Ovary (tissue), 9 donors: ENCODE measurements around the gene BCAS1. TPM values are rescaled to one million over a fixed set of nuclear protein-coding genes. Genes with fewer than 3 reads are reported as not detected.

ENCODE experiments used
- DNase-seq, 5 donors: peaks; one replicate each; pipeline ENCODE4 v3.0.0-alpha.2; 2019 to 2020
- H3K27ac ChIP-seq, 2 donors: fragments of 200-600 bp; one replicate each; pipeline versions ENCODE4 v1.5.1 to v1.8.0; 2019 to 2022
- H3K27me3 ChIP-seq: fragments of 200-600 bp; one replicate; pipeline ENCODE4 v1.8.0; 2022
- H3K36me3 ChIP-seq: fragments of 200-600 bp; sonication (generic); one replicate; pipeline ENCODE4 v1.5.1; 2019
- H3K4me1 ChIP-seq: one replicate; pipeline ENCODE4 v1.8.1; 2013; ENCODE audit warnings: mild to moderate bottlenecking, moderate library complexity; ENCODE audit not compliant: insufficient read depth
- H3K4me3 ChIP-seq: fragments of 200-600 bp; sonication (generic); one replicate; pipeline ENCODE4 v1.5.1; 2017
- H3K9me3 ChIP-seq, 2 donors: fragments of 200-600 bp in 1 of 2; sonication (generic) in 1 of 2; one replicate each; pipeline versions ENCODE4 v1.5.1 to v1.8.1; 2013 to 2019; ENCODE audit warnings: mild to moderate bottlenecking in 1 of 2, moderate library complexity in 1 of 2
- CTCF ChIP-seq, 3 donors: fragments of 450-650 bp in 2 of 3; fragments of 200-600 bp in 1 of 3; IDR thresholded peaks; one replicate each; pipeline versions ENCODE4 v1.5.1 to v1.8.0; 2016 to 2022; ENCODE audit warnings: antibody characterized with exemption in 3 of 3, mild to moderate bottlenecking in 1 of 3
- EP300 ChIP-seq: sonication (generic); formaldehyde crosslinking; IDR thresholded peaks from one replicate; pipeline ENCODE4 v1.6.1; 2017; ENCODE audit warnings: antibody characterized with exemption
- POLR2A ChIP-seq: fragments of 450-650 bp; IDR thresholded peaks from one replicate; pipeline ENCODE4 v1.6.1; 2017; ENCODE audit warnings: antibody characterized with exemption, mild to moderate bottlenecking, moderate library complexity
- WGBS, 3 donors: extraction: QIAGEN DNeasy Blood & Tissue Kit in 1 of 3; methylation state at CpG; one replicate each; pipeline versions ENCODE4 v1.1.5 to v1.1.7; 2013 to 2017; 5-methylcytosine and 5-hydroxymethylcytosine counted together
- intact Hi-C, 4 donors: fragments of 100-400 bp; cut with DNase I; formaldehyde crosslinking; loops; one replicate each; pipeline versions ENCODE4 v1.11.0 to v1.15.1; 2022 to 2023
- polyA plus RNA-seq, 2 donors: library from polyadenylated mRNA; stranded (reverse); fragments of 200-250 nt in 1 of 2; fragments of 350-450 nt in 1 of 2; fragmentation: Illumina TruSeq in 1 of 2; extraction: RNeasy Lipid Tissue Mini Kit (QIAGEN cat#74804) in 1 of 2; gene quantifications; one replicate each; pipeline ENCODE4 v1.2.3, GENCODE V29; 2013 to 2014
- total RNA-seq, 7 donors: library from RNA; depleted of rRNA in 2 of 7; stranded (reverse); fragments of >200 nt in 2 of 7; fragmentation: NEBNext Ultra II Directional in 3 of 7; extraction: Animal tissue kit (Norgen Biotek cat#: 25700) in 3 of 7; gene quantifications; one replicate each; pipeline versions ENCODE4 v1.1.0 to v1.2.4, GENCODE V29; 2016 to 2023
- donor health status: DM: no; HTN: no; CAD: no; lungs with moderate emphysema.
- donor health status: DM: no; HTN: no; CAD: no.
- donor health status: Bipolar disorder and iron deficiency.
- donor health status: DM: yes; HTN: yes; CAD: no.
- donor health status: DM: no; HTN: no; CAD: no.
- donor health status: DM: yes; HTN: yes; CAD: no.

Gene BCAS1
- total and polyA plus RNA-seq, 9 donors, result 0.13 to 0.92 (median 0.51) TPM; not detected in 2

- DNase-seq, result no peak
- WGBS, 3 donors, result 5 to 14% (median 6%) methylated on average over 6 of the region's 6 CpGs
- no peak for TF ChIP-seq EP300
- no peak for TF ChIP-seq POLR2A
- TF ChIP-seq CTCF (IDR thresholded peaks at IDR 0.05), result no peak
- Histone ChIP-seq H3K27me3 (no peaks in the 10 kb centered on the region), H3K4me1 (peaks cover 11% of the 10 kb centered on the region), H3K9me3 (no peaks in the 10 kb centered on the region), H3K4me3 (peak overlapping the region; percentile 72), H3K27ac (peak overlapping the region; percentile 74), H3K36me3 (no peaks in the 10 kb centered on the region)
- intact Hi-C loops, result loop anchor here in 3 of 4 donors (2.0 to 10.0 kb wide), 2 partner anchors 334 to 340 kb away; no protein-coding TSS in a partner anchor
These were observed 155.5 kb downstream of the BCAS1 start for GRCh38 chr20:53914781-53915445.

GRCh38 chr20:53914091-53914780 is 156.2 kb downstream of the BCAS1 start:
- TF ChIP-seq POLR2A, result no peak
- no peak for TF ChIP-seq CTCF (IDR thresholded peaks at IDR 0.05)
- no peak for TF ChIP-seq EP300
- Histone ChIP-seq H3K27ac (peak overlapping the region; percentile 52 to 74), H3K4me1 (peaks cover 11% of the 10 kb centered on the region), H3K27me3 (no peaks in the 10 kb centered on the region), H3K9me3 (no peaks in the 10 kb centered on the region), H3K36me3 (no peaks in the 10 kb centered on the region), H3K4me3 (no peak overlapping the region)
- intact Hi-C loops, result loop anchor here in 3 of 4 donors (2.0 to 10.0 kb wide), 2 partner anchors 333 to 339 kb away; no protein-coding TSS in a partner anchor
- WGBS, 3 donors, result 14 to 27% (median 15%) methylated on average over 9 of the region's 9 CpGs
- DNase-seq, result no peak

- DNase-seq, result no peak
- 67 to 90% (median 78%) methylated on average over 6 of the region's 6 CpGs for WGBS, 3 donors
- no peak overlapping the region for H3K4me3 ChIP-seq
- no peaks in the 10 kb centered on the region for H3K27me3 ChIP-seq
- H3K4me1 ChIP-seq, result peaks cover 5% of the 10 kb centered on the region
- H3K9me3 ChIP-seq, result no peaks in the 10 kb centered on the region
- no peak for TF ChIP-seq EP300
- TF ChIP-seq CTCF (IDR thresholded peaks at IDR 0.05), result no peak
- no peak for TF ChIP-seq POLR2A
- no peaks in the 10 kb centered on the region for H3K36me3 ChIP-seq
- H3K27ac ChIP-seq, result no peak overlapping the region
- intact Hi-C loops, result loop anchor here in 1 of 4 donors (10.0 kb wide), 1 partner anchor 336 kb away; no protein-coding TSS in a partner anchor
These were observed 159.1 kb downstream of the BCAS1 start for GRCh38 chr20:53911301-53911700.

GRCh38 chr20:53910351-53911002 is 159.9 kb downstream of the BCAS1 start:
- H3K36me3 ChIP-seq, result no peaks in the 10 kb centered on the region
- no peak for DNase-seq
- H3K4me3 ChIP-seq, result no peak overlapping the region
- WGBS, 3 donors, result 94 to 97% (median 96%) methylated on average over 13 of the region's 13 CpGs
- no peaks in the 10 kb centered on the region for H3K9me3 ChIP-seq
- TF ChIP-seq CTCF (IDR thresholded peaks at IDR 0.05) (no peak), EP300 (no peak), POLR2A (no peak)
- H3K4me1 ChIP-seq, result peaks cover 2% of the 10 kb centered on the region
- intact Hi-C loops, result loop anchor here in 1 of 4 donors (10.0 kb wide), 1 partner anchor 336 kb away; no protein-coding TSS in a partner anchor
- no peaks in the 10 kb centered on the region for H3K27me3 ChIP-seq
- no peak overlapping the region for H3K27ac ChIP-seq
